Hepatocyte (in vitro differentiated cells): Measurements from ENCODE around the gene PAX6.

ENCODE experiments used
- EZH2phosphoT487 ChIP-seq: fragments of 200-600 bp; sonication (generic); IDR thresholded peaks from one replicate; pipeline ENCODE4 v1.6.1; 2018; ENCODE audit warnings: antibody characterized with exemption, mild to moderate bottlenecking, low read depth, moderate library complexity; ENCODE audit not compliant: unreplicated experiment, severe bottlenecking
- TF ChIP-seq, protein P1 (sequence below): fragments of 200-600 bp; sonication (generic); IDR thresholded peaks from 2 replicates; pipeline ENCODE4 v1.5.1; 2016; ENCODE audit warnings: antibody characterized with exemption, mild to moderate bottlenecking; ENCODE audit not compliant: poor library complexity

DNA sequence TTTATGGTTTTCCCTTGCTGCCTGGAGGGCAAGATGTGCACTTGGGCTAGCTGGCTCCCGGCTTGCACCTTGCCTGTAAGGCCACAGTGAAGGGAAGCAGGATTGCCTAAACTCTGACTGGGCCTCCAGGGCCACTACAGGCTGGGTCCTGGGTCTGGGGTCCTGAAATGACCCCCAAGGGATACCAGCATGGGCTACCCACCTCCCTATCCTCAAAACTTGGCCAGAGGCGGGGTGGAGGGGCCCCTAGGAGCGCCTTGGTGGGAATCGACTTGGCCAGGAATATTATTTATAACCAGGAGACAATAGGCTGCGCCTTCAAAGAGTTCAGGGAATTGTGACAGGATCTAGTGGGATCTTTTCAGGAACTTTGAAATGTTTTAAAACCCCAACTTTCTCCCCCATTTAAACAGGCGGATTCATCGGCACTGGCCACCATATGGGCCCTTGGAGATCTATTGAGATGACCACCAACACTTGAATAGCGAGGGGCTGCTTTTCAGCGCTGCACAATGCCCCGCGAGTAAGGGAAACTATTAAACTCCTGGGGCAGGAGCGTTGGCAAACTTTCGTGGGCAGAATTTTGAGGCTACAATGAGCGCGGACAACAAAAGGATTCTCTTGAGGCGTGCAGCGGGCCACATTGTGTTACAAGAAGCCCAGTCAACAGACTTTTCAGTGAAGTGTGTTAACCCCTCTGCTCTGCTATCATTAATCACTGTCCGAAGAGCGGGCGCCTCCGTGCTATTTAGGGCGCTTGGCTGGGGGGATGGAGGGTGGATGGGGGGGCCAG lies 15.2 kb downstream of the PAX6 start:
- TF ChIP-seq, protein P1, sequence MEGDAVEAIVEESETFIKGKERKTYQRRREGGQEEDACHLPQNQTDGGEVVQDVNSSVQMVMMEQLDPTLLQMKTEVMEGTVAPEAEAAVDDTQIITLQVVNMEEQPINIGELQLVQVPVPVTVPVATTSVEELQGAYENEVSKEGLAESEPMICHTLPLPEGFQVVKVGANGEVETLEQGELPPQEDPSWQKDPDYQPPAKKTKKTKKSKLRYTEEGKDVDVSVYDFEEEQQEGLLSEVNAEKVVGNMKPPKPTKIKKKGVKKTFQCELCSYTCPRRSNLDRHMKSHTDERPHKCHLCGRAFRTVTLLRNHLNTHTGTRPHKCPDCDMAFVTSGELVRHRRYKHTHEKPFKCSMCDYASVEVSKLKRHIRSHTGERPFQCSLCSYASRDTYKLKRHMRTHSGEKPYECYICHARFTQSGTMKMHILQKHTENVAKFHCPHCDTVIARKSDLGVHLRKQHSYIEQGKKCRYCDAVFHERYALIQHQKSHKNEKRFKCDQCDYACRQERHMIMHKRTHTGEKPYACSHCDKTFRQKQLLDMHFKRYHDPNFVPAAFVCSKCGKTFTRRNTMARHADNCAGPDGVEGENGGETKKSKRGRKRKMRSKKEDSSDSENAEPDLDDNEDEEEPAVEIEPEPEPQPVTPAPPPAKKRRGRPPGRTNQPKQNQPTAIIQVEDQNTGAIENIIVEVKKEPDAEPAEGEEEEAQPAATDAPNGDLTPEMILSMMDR = no peak
- TF ChIP-seq EZH2phosphoT487 = no peak
